Osteocyte (in vitro differentiated cells): ENCODE measurements around the gene ADAMTSL3. TPM values are rescaled to one million over a fixed set of nuclear protein-coding genes. Genes with fewer than 3 reads are reported as not detected.
"Not testable (repeated sequence)": the region's sequence is repeated elsewhere in the genome, so short reads cannot be mapped to it uniquely, and the experiment has no call there.

Experiments
- DNase-seq: peaks from one replicate; pipeline ENCODE4 v3.0.0; 2021; ENCODE audit warnings: mixed read lengths; ENCODE audit not compliant: unreplicated experiment; ENCODE audit errors: extremely low spot score
- H3K27ac Mint-ChIP-seq: one replicate; pipeline ENCODE4 v1.8.0; 2021; ENCODE audit warnings: mild to moderate bottlenecking, mixed read lengths; ENCODE audit not compliant: unreplicated experiment
- H3K27me3 Mint-ChIP-seq: one replicate; pipeline ENCODE4 v1.8.0; 2021; ENCODE audit warnings: mixed read lengths; ENCODE audit not compliant: unreplicated experiment
- H3K36me3 Mint-ChIP-seq: one replicate; pipeline ENCODE4 v1.8.0; 2021; ENCODE audit warnings: mixed read lengths; ENCODE audit not compliant: unreplicated experiment
- H3K4me1 Mint-ChIP-seq: one replicate; pipeline ENCODE4 v1.8.0; 2021; ENCODE audit warnings: mixed read lengths; ENCODE audit not compliant: unreplicated experiment
- H3K4me3 Mint-ChIP-seq: one replicate; pipeline ENCODE4 v1.8.0; 2021; ENCODE audit warnings: mild to moderate bottlenecking, moderate library complexity, mixed read lengths; ENCODE audit not compliant: unreplicated experiment
- H3K9me3 Mint-ChIP-seq: one replicate; pipeline ENCODE4 v1.8.0; 2021; ENCODE audit warnings: mixed read lengths; ENCODE audit not compliant: unreplicated experiment
- total RNA-seq: library from RNA; stranded (reverse); gene quantifications from 2 replicates; pipeline ENCODE4 v1.2.1, GENCODE V29; 2021
- TF ChIP-seq, protein P1 (sequence below): fragments of 200-600 bp; sonication (generic); IDR thresholded peaks from 2 replicates; pipeline ENCODE4 v1.5.0; 2021; ENCODE audit warnings: antibody characterized with exemption, mild to moderate bottlenecking, moderate library complexity

Gene ADAMTSL3
- total RNA-seq, 1 donor from 2014 or later: not detected

- DNase-seq: no peak
- Mint-ChIP-seq H3K27ac (no peak overlapping the region), H3K4me3 (no peak overlapping the region), H3K4me1 (no peaks in the 10 kb centered on the region), H3K9me3 (peaks cover 15% of the 10 kb centered on the region), H3K27me3 (no peaks in the 10 kb centered on the region), H3K36me3 (no peaks in the 10 kb centered on the region)
- TF ChIP-seq, protein P1, sequence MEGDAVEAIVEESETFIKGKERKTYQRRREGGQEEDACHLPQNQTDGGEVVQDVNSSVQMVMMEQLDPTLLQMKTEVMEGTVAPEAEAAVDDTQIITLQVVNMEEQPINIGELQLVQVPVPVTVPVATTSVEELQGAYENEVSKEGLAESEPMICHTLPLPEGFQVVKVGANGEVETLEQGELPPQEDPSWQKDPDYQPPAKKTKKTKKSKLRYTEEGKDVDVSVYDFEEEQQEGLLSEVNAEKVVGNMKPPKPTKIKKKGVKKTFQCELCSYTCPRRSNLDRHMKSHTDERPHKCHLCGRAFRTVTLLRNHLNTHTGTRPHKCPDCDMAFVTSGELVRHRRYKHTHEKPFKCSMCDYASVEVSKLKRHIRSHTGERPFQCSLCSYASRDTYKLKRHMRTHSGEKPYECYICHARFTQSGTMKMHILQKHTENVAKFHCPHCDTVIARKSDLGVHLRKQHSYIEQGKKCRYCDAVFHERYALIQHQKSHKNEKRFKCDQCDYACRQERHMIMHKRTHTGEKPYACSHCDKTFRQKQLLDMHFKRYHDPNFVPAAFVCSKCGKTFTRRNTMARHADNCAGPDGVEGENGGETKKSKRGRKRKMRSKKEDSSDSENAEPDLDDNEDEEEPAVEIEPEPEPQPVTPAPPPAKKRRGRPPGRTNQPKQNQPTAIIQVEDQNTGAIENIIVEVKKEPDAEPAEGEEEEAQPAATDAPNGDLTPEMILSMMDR: no peak
Measured at GRCh38 chr15:83699028-83699427, 45.1 kb downstream of the ADAMTSL3 start.

DNA sequence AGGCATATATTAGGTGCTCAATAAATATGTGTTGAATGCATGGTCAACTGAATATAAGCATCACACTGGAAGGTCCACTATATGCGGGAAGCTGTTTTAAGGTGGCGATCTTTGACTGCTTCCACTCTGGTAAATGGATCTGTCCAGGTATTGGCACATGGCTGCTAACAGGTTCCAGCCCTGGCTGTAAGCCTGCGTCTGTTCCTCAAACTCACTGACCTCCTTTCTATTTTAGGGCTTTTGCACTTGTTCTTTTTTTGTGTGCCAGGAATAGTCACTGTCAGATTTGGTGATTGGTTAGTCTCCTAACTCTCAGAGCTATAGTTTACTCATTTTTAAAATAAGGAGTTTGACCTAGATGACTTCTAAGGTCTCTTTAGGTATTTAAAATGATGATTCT, 46.2 kb downstream of the ADAMTSL3 start:
- no peak overlapping the region for H3K27ac Mint-ChIP-seq
- no peak overlapping the region for H3K4me3 Mint-ChIP-seq
- TF ChIP-seq, protein P1: no peak
- no peaks in the 10 kb centered on the region for H3K36me3 Mint-ChIP-seq
- peaks cover 11% of the 10 kb centered on the region for H3K9me3 Mint-ChIP-seq
- no peak for DNase-seq
- H3K4me1 Mint-ChIP-seq: no peaks in the 10 kb centered on the region
- H3K27me3 Mint-ChIP-seq: no peaks in the 10 kb centered on the region

DNA sequence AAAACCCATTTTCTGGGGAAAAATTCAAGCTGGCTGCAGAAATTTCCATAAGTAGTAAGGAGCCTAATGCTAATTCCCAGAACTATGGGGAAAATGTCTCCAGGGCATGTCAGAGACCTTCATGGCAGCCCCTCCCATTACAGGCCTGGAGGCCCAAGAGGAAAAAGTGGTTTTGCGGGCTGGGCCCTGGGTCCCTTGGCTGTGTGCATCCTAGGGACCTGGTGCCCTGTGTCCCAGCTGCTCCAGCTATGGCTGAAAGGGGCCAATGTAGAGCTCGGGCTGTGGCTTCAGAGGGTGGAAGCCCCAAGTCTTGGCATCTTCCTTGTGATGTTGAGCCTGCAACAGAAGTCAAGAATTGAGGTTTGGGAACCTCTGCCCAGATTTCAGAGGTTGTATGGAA, 48.4 kb downstream of the ADAMTSL3 start:
- not testable (repeated sequence) for H3K4me1 Mint-ChIP-seq, H3K4me3 Mint-ChIP-seq, H3K36me3 Mint-ChIP-seq, H3K27me3 Mint-ChIP-seq, H3K27ac Mint-ChIP-seq, DNase-seq
- H3K9me3 Mint-ChIP-seq: peaks cover 11% of the 10 kb centered on the region

DNA sequence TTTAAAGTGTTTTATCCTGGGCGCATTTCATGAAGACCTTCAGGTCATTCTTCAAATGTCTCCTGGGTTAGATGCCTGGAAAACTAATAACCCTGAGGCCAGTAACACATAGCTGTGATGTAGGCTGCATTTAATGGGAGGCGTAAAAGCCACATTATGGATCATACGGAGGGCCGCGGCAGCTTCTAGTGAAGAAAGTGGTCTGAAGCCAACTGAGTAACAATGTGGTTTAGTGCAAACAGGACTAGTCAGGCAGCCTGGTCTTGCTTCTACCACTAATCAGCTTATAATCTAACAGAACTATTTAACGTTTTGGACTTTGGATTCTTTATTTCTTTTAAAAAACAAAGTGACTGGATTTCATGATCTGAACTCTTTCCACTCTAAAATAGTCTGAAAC, 54.4 kb downstream of the ADAMTSL3 start:
- no peaks in the 10 kb centered on the region for H3K4me1 Mint-ChIP-seq
- no peak overlapping the region for H3K27ac Mint-ChIP-seq

DNA sequence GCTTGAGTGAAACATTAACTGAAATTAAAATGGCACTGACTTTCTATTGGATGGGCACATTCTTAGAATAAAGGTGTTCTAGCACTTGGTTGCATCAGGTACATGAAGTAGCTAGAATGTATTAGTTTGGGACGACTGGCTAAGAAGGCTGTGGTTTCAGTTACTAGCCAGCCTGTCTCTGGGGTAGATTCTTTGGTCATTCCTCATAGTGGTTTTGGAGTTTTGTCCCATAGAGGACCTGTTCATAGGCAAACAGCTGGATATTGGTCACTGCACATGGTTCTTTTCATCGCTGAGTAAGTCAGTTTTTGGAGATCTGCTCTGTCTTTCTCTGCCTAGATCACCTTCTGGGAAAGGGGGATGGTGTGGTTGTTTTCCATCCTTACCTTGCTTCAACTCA, 55.3 kb downstream of the ADAMTSL3 start:
- Mint-ChIP-seq H3K4me3 (no peak overlapping the region), H3K27ac (no peak overlapping the region), H3K36me3 (no peaks in the 10 kb centered on the region), H3K4me1 (no peaks in the 10 kb centered on the region), H3K9me3 (no peaks in the 10 kb centered on the region), H3K27me3 (no peaks in the 10 kb centered on the region)
- TF ChIP-seq, protein P1: no peak
- no peak for DNase-seq

More for the DNA sequence above, 54.4 kb downstream of the ADAMTSL3 start:
- Mint-ChIP-seq H3K4me3 (no peak overlapping the region), H3K27me3 (no peaks in the 10 kb centered on the region), H3K9me3 (no peaks in the 10 kb centered on the region), H3K36me3 (no peaks in the 10 kb centered on the region)
- no peak for DNase-seq
- TF ChIP-seq, protein P1: no peak

DNA sequence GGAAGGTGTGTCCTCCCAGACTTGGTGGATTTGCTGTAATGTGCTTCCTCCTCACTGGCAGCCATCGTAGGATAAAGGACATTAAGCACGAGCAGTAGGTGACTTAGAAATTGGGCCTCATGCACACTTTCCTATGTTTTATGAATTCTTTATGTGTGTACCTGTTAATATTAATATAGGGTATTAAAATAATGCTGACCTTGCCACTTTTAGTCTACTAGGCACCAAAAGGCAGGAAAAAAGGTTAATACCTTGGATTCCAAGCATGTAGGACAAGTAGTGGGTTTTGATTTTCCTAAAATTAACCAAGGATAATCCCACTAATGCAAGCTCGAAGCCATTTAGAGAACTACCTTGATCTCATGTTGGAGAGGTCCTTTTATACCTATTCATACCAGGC, 55.9 kb downstream of the ADAMTSL3 start:
- H3K4me1 Mint-ChIP-seq: no peaks in the 10 kb centered on the region

More for the DNA sequence above, 55.9 kb downstream of the ADAMTSL3 start:
- DNase-seq: no peak
- no peaks in the 10 kb centered on the region for H3K27me3 Mint-ChIP-seq
- TF ChIP-seq, protein P1: no peak
- no peaks in the 10 kb centered on the region for H3K36me3 Mint-ChIP-seq
- no peaks in the 10 kb centered on the region for H3K9me3 Mint-ChIP-seq
- no peak overlapping the region for H3K4me3 Mint-ChIP-seq
- no peak overlapping the region for H3K27ac Mint-ChIP-seq
